ENCODE data around the gene DDRGK1.

GRCh38 chr20:3189561-3190131 is 14.8 kb downstream of the DDRGK1 start:
- TF ChIP-seq CTCF (conservative IDR thresholded peaks at IDR 0.05; ENCODE audit: low read depth, low read length) (no peak), EZH2 (IDR thresholded peaks at IDR 0.05; ENCODE audit: borderline replicate concordance, low read depth, low read length, poor library complexity, severe bottlenecking) (no peak)
